Motor neuron (in vitro differentiated cells): ENCODE measurements around the gene CAST. TPM values are rescaled to one million over a fixed set of nuclear protein-coding genes. Genes with fewer than 3 reads are reported as not detected.

Experiments
- ATAC-seq, 8 experiments: fragments of 200-7000 bp; cut with Tn5 transposase; replicated peaks in 6 of 8; 2 replicates each; pipeline ENCODE4 v1.8.0; 2021; ENCODE audit warnings: mild to moderate bottlenecking in 8 of 8, moderate library complexity in 8 of 8
- H3K27ac ChIP-seq, 2 donors: fragments of 250-450 bp; sonication (Bioruptor Pico); 2 replicates each; pipeline ENCODE4 v1.9.0; 2021; ENCODE audit warnings: antibody characterized with exemption in 2 of 2, mild to moderate bottlenecking in 2 of 2, moderate library complexity in 1 of 2
- H3K4me1 ChIP-seq, 2 donors: fragments of 250-450 bp; sonication (Bioruptor Pico); replicated peaks in 1 of 2; 2 replicates each; pipeline ENCODE4 v1.6.1; 2021; ENCODE audit warnings: antibody characterized with exemption in 2 of 2, mild to moderate bottlenecking in 2 of 2, moderate library complexity in 1 of 2
- H3K4me3 ChIP-seq, 5 donors: fragments of 250-450 bp; sonication (Bioruptor Pico); 2 replicates each; pipeline ENCODE4 v1.9.0; 2021; ENCODE audit warnings: antibody characterized with exemption in 5 of 5, mild to moderate bottlenecking in 5 of 5, moderate library complexity in 4 of 5
- WGBS, 10 experiments: fragments of 450-650 bp; shearing (Covaris generic); methylation state at CpG; one replicate each; pipeline ENCODE4 v1.0.0; 2022; 5-methylcytosine and 5-hydroxymethylcytosine counted together
- in situ Hi-C, 9 experiments: fragments of 400-800 bp; cut with MboI; loops; one replicate each; pipeline ENCODE4 v1.15.0; 2021; ENCODE audit warnings: low sequenced_read_pairs in 9 of 9, low pct_unique_long_range_greater_than_20kb in 2 of 9; ENCODE audit not compliant: unreplicated experiment in 9 of 9
- total RNA-seq, 8 experiments: library from RNA; unstranded; fragments of 300-600 nt; gene quantifications; 2 replicates each; pipeline versions ENCODE4 v1.2.3 to v1.2.4, GENCODE V29; 2022

The CAST gene
- total RNA-seq, 8 experiments from 2014 or later: 18.3 to 104 (median 41.3) TPM

DNA sequence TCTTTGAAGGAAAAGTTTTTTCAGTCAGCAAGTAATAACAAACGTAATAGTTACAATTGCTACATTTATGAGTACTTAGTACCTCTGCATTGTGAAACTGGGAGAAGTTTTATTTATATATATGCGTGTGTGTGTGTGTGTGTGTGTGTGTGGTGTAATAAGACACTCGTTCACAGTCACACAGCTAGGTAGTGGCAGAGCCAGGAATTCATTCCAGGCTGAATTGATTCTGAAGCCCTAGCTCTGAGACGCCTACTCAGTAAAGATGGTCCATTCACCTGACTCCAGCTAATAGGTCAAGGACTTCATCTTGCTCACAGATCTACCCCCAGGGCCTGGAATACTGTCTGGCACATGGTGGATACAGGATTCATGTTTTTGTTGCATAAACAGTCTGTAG, 13.6 kb upstream of the CAST start:
- no peak overlapping the region for H3K27ac ChIP-seq
- H3K4me1 ChIP-seq: peaks cover 0 to 13% of the 10 kb centered on the region in 2 donors
- in situ Hi-C loops: loop anchor here in 1 of 9 experiments (25.0 kb wide), 1 partner anchor 514 kb away; no protein-coding TSS in a partner anchor
- H3K4me3 ChIP-seq: no peak overlapping the region
- peak in 4 of 8 experiments; percentile 9 to 63 (median 33) for ATAC-seq
- WGBS, 10 experiments: 14 to 89% (median 65%) methylated on average over 1 to 4 of the region's 4 CpGs; no CpG with 5 or more reads in 2 of the 10 experiments

DNA sequence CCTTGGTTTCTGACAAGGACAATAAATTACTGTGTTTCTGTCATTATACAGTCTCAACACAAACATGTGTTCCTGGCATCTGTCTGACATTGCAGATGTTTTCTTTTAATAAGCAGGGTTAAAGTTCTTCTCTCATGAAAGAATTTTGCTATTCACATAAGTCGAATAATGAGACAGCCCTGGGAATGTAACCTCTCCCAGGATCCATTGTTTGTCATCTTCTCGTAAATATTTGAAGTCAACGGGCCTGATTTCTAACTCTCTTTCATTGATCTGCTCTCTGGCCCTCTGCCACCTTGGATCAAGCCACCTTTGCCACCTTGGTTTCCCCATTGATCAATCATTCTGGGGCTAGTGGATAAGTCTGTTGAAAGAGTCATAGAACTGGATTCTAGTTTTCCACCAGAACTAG, 12.9 kb upstream of the CAST start:
- Histone ChIP-seq H3K4me3 (no peak overlapping the region), H3K4me1 (peaks cover 0 to 13% of the 10 kb centered on the region in 2 donors), H3K27ac (no peak overlapping the region)
- 20 to 100% (median 45%) methylated on average over 1 to 3 of the region's 3 CpGs; no CpG with 5 or more reads in 2 of the 10 experiments for WGBS, 10 experiments
- no peak for ATAC-seq
- in situ Hi-C loops: loop anchor here in 1 of 9 experiments (25.0 kb wide), 1 partner anchor 513 kb away; no protein-coding TSS in a partner anchor

GRCh38 chr5:96649681-96650540, 12.3 kb upstream of the CAST start:
- peak in 6 of 8 experiments; percentile 35 to 95 (median 90) for ATAC-seq
- H3K4me3 ChIP-seq: no peak overlapping the region
- in situ Hi-C loops: loop anchor here in 1 of 9 experiments (25.0 kb wide), 1 partner anchor 512 kb away; no protein-coding TSS in a partner anchor
- no peak overlapping the region for H3K27ac ChIP-seq
- 63 to 86% (median 71%) methylated on average over 1 to 5 of the region's 5 CpGs; no CpG with 5 or more reads in 1 of the 10 experiments for WGBS, 10 experiments
- H3K4me1 ChIP-seq: peaks cover 0 to 13% of the 10 kb centered on the region in 2 donors

DNA sequence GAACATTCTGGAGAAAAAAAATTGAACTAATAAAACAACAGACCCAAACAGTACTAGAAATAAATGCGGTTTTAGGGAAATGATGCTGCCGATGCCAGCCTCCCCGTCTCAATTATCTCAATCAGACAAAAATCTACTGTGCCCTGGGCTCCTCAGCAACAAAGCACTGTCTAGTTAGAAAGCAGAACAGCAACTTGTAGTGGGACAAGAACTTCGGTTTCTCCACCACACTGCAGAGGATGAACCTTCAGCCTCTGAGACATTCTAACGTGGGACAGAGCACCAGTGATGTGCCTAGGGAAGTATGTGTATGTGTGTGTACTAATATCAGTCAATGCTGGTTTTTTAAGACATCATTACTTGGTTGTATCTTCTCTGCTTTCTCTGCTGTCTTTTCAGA, 11.1 kb upstream of the CAST start:
- peaks cover 0 to 18% of the 10 kb centered on the region in 2 donors for H3K4me1 ChIP-seq
- in situ Hi-C loops: no loop called here
- no peak overlapping the region for H3K27ac ChIP-seq
- H3K4me3 ChIP-seq: no peak overlapping the region
- no peak for ATAC-seq
- WGBS, 10 experiments: 50 to 100% (median 76%) methylated on average over 1 to 5 of the region's 5 CpGs; no CpG with 5 or more reads in 2 of the 10 experiments

DNA sequence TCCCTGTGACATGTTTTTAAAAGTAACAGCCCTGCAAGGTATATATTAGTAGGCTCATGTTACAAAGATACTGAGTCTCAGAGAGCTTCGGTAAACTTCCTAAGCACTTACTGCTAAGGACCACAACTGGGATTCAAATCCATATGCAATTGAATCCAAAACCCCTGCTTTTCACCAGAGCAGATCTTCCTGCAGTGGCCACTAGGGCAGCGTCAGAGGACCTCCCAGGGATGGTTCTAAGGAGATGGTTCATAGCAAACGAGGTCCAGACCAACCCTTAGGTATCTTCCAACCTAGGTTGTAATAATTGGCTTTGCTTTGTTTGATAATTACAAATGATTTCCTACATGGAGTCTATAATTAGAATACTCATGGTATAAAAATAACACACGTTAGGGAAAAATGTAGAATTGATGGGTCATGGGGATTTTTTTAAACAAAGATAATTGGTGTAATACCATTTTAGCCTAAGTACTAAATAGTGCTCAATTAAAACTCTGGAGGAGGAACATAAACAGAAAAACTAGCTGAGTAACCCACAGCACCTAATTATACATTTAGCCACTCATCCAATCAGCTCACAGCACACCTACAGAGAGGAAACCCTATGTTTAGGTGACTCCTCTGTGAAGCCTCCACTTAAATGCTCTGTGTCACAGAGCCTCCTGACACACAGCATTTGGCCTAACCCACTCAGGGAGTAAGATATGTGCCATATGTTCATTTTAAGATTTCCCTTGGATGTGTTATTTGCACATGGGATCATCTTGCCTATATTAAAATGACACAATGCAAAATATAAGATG, 10.0 kb upstream of the CAST start:
- Histone ChIP-seq H3K4me1 (peaks cover 0 to 18% of the 10 kb centered on the region in 2 donors), H3K27ac (no peak overlapping the region), H3K4me3 (no peak overlapping the region)
- in situ Hi-C loops: no loop called here
- ATAC-seq: no peak
- WGBS, 10 experiments: 40 to 100% (median 78%) methylated on average over 1 to 4 of the region's 4 CpGs

- 25% methylated on average over 1 of the region's 1 CpG; no CpG with 5 or more reads in 9 of the 10 experiments for WGBS, 10 experiments
- Histone ChIP-seq H3K4me3 (no peak overlapping the region), H3K4me1 (peaks cover 0 to 18% of the 10 kb centered on the region in 2 donors), H3K27ac (no peak overlapping the region)
- in situ Hi-C loops: no loop called here
- peak in 3 of 8 experiments; percentile 35 to 91 (median 55) for ATAC-seq
These were observed 9.3 kb upstream of the CAST start for GRCh38 chr5:96652769-96653454.

- H3K4me3 ChIP-seq: no peak overlapping the region
- H3K4me1 ChIP-seq: peaks cover 0 to 16% of the 10 kb centered on the region in 2 donors
- WGBS, 10 experiments: 83 to 100% (median 94%) methylated on average over 1 to 4 of the region's 4 CpGs
- H3K27ac ChIP-seq: no peak overlapping the region
- no peak for ATAC-seq
- in situ Hi-C loops: no loop called here
These were observed 8.0 kb upstream of the CAST start for GRCh38 chr5:96654209-96654608.

DNA sequence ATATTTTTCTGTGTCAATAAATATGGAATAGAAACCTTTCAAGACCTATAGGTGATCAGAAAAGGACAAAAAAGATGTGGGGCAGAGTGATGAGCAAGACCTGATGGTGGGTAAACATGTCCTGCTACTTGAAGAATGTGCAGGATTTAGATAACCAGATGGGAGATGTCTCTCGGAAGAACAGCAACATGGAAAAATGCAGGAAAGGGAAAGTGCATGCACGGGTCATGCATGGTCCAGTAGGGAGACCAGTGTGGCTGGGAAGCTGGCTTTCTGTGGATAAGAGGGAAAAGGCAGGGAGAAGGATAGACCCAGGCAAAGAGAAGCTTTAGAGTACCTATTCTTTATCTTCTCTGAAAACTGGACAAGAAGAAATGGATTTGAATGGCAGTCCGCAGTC, 7.1 kb upstream of the CAST start:
- Histone ChIP-seq H3K27ac (no peak overlapping the region), H3K4me3 (no peak overlapping the region), H3K4me1 (peaks cover 0 to 8% of the 10 kb centered on the region in 2 donors)
- in situ Hi-C loops: no loop called here
- ATAC-seq: peak in 1 of 8 experiments; percentile 7
- 10 to 72% (median 61%) methylated on average over 1 to 3 of the region's 3 CpGs; no CpG with 5 or more reads in 2 of the 10 experiments for WGBS, 10 experiments

GRCh38 chr5:96655506-96655905, 6.7 kb upstream of the CAST start:
- ATAC-seq: peak in 1 of 8 experiments; percentile 6
- H3K27ac ChIP-seq: no peak overlapping the region
- 0 to 100% (median 78%) methylated on average over 1 of the region's 1 CpG; no CpG with 5 or more reads in 1 of the 10 experiments for WGBS, 10 experiments
- in situ Hi-C loops: no loop called here
- no peak overlapping the region for H3K4me3 ChIP-seq
- peaks cover 0 to 6% of the 10 kb centered on the region in 2 donors for H3K4me1 ChIP-seq

DNA sequence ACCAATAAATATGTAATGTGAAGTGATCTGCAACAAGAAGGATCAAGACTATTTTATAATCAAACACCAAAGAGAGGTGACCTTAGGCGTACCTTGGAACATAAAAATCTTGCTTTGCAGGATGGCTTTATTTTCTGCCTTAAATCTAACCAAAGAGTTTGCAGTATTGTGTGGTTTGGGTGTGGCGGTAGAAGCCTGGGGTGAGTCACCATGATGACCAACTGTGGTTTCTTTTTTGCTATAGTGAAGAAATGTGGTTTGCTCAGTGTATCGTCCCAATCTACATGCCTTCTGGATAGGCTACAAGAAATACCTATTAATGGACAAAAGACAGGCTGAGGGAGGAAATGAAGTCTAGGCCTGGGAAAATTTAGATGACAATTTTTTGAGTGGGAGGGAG, 5.1 kb upstream of the CAST start:
- in situ Hi-C loops: no loop called here
- Histone ChIP-seq H3K27ac (no peak overlapping the region), H3K4me1 (peaks cover 0 to 6% of the 10 kb centered on the region in 2 donors), H3K4me3 (no peak overlapping the region)
- WGBS, 10 experiments: 0 to 100% (median 69%) methylated on average over 1 to 3 of the region's 3 CpGs; no CpG with 5 or more reads in 2 of the 10 experiments
- ATAC-seq: peak in 4 of 8 experiments; percentile 6 to 66 (median 42)

DNA sequence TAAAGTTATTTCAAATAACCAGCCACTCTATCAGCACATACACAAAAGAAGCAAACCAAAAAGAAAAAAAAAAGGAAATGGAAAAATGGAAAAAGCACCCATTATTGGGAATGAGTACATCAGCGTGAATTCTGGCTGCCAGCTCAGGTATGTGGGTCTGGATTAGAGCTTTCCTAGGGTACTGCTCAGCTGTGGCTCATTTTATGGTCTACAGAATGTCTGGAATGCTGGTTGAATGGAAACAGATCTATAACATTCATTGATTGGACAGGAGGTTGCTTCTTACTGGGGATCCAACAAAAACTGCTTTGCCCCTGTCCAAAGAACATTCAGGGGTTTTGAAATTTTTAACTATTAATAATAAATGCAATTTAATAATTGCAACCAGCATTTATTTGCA, 3.9 kb upstream of the CAST start:
- no peak for ATAC-seq
- no peak overlapping the region for H3K27ac ChIP-seq
- WGBS, 10 experiments: 57 to 100% (median 79%) methylated on average over 1 of the region's 1 CpG; no CpG with 5 or more reads in 2 of the 10 experiments
- in situ Hi-C loops: no loop called here
- peaks cover 0 to 6% of the 10 kb centered on the region in 2 donors for H3K4me1 ChIP-seq
- H3K4me3 ChIP-seq: no peak overlapping the region

DNA sequence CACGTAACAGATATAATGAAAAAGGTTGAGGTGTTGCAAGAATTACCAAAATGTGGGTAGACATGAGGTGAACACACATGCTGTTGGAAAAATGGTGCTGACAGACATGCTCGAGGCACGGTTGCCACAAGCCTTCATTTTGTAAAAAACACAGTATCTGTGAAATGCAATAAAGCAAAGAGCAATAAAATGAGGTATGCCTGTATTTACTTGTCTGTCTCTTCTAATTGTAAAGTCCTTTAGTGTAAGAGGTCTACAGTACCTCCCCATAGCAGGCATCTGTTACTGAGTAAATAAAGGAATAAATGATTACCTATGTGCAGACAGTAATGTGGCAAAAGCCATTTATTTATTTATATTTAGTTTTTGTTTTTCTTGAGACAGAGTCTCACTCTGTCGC, 3.0 kb upstream of the CAST start:
- in situ Hi-C loops: no loop called here
- H3K4me1 ChIP-seq: peaks cover 0 to 6% of the 10 kb centered on the region in 2 donors
- H3K27ac ChIP-seq: no peak overlapping the region
- ATAC-seq: no peak
- H3K4me3 ChIP-seq: no peak overlapping the region
- 80 to 100% (median 96%) methylated on average over 1 to 4 of the region's 4 CpGs; no CpG with 5 or more reads in 1 of the 10 experiments for WGBS, 10 experiments
